GM12878 (cell line): ENCODE results near the gene ZNF566. TPM values are rescaled to one million over a fixed set of nuclear protein-coding genes. Genes with fewer than 3 reads are reported as not detected.

Experiments
- CBX5 ChIP-seq: sonication (generic); IDR thresholded peaks from 2 replicates; pipeline ENCODE4 v1.6.1; 2016; ENCODE audit warnings: low read depth, moderate library complexity, mild to moderate bottlenecking, inconsistent platforms
- CHD2 ChIP-seq: IDR thresholded peaks from 2 replicates; pipeline ENCODE4 v1.6.1; 2011; ENCODE audit warnings: low read depth, low read length, improper control_type of control experiment, borderline replicate concordance
- CHD4 ChIP-seq: fragments of 200-600 bp; sonication (generic); IDR thresholded peaks from 2 replicates; pipeline ENCODE4 v1.6.1; 2016; ENCODE audit warnings: mild to moderate bottlenecking
- CREB1 ChIP-seq: IDR thresholded peaks from 2 replicates; pipeline ENCODE4 v1.6.1; 2012; ENCODE audit warnings: low read depth, mild to moderate bottlenecking, inconsistent platforms
- FOXK2 ChIP-seq: fragments of 450-650 bp; IDR thresholded peaks from 2 replicates; pipeline ENCODE4 v1.6.1; 2017; ENCODE audit warnings: mild to moderate bottlenecking, moderate library complexity
- HDAC2 ChIP-seq: fragments of 200-600 bp; sonication (generic); IDR thresholded peaks from 2 replicates; pipeline ENCODE4 v1.6.1; 2017
- HDGF ChIP-seq: fragments of 450-650 bp; IDR thresholded peaks from 2 replicates; pipeline ENCODE4 v1.6.1; 2016; ENCODE audit warnings: antibody characterized with exemption
- IRF4 ChIP-seq: IDR thresholded peaks from 2 replicates; pipeline ENCODE4 v1.6.1; 2011; ENCODE audit warnings: low read depth, low read length
- JUNB ChIP-seq: IDR thresholded peaks from 2 replicates; pipeline ENCODE4 v1.6.1; 2016; ENCODE audit warnings: antibody characterized with exemption, mild to moderate bottlenecking
- NRF1 ChIP-seq: conservative IDR thresholded peaks from 2 replicates; pipeline ENCODE4 v1.6.1; 2011; ENCODE audit warnings: mild to moderate bottlenecking, low read depth, low read length, improper control_type of control experiment
- PML ChIP-seq: IDR thresholded peaks from 2 replicates; pipeline ENCODE4 v1.6.1; 2012; ENCODE audit warnings: low read length, inconsistent platforms
- POLR2AphosphoS5 ChIP-seq: IDR thresholded peaks from 2 replicates; pipeline ENCODE4 v1.6.1; 2011; ENCODE audit warnings: mild to moderate bottlenecking, low read length, inconsistent platforms
- RFX5 ChIP-seq: IDR thresholded peaks from 2 replicates; pipeline ENCODE4 v1.6.1; 2011; ENCODE audit warnings: low read depth, low read length, improper control_type of control experiment
- SMAD1 ChIP-seq: fragments of 450-650 bp; IDR thresholded peaks from 2 replicates; pipeline ENCODE4 v1.6.1; 2018; ENCODE audit warnings: mild to moderate bottlenecking, low read depth; ENCODE audit not compliant: partially characterized antibody
- SMAD5 ChIP-seq: IDR thresholded peaks from 2 replicates; pipeline ENCODE4 v1.6.1; 2016; ENCODE audit warnings: antibody characterized with exemption, low read depth
- SMC3 ChIP-seq: IDR thresholded peaks from 2 replicates; pipeline ENCODE4 v1.6.1; 2011; ENCODE audit warnings: low read length, improper control_type of control experiment, borderline replicate concordance
- SREBF2 ChIP-seq: IDR thresholded peaks from 2 replicates; pipeline ENCODE4 v1.6.1; 2012; ENCODE audit warnings: mild to moderate bottlenecking, low read length
- STAT3 ChIP-seq: IDR thresholded peaks from 2 replicates; pipeline ENCODE4 v1.6.1; 2011; ENCODE audit warnings: low read depth, low read length, improper control_type of control experiment
- SUZ12 ChIP-seq: fragments of 200-600 bp; sonication (generic); IDR thresholded peaks from one replicate; pipeline ENCODE4 v1.6.1; 2018; ENCODE audit warnings: antibody characterized with exemption, mild to moderate bottlenecking; ENCODE audit not compliant: unreplicated experiment
- polyA plus RNA-seq, 11 experiments: library from polyadenylated mRNA; depleted of rRNA in 4 of 11; unstranded in 6 of 11; stranded (reverse) in 5 of 11; fragments of >200 nt; fragmentation: Nextera tagmentation in 4 of 11; fragmentation: Illumina TruSeq in 1 of 11; extraction: Ambion mirVana in 4 of 11; extraction: Trizol in 1 of 11; gene quantifications; 1 replicate in 1 of 11; 2 replicates in 10 of 11; pipeline versions ENCODE4 v1.2.1 to v1.2.3, GENCODE V29; 2011 to 2016; ENCODE audit warnings: inconsistent platforms in 2 of 11, missing spikeins in 2 of 11, low read depth in 1 of 11
- total RNA-seq, 4 experiments: library from RNA; depleted of rRNA in 3 of 4; stranded (reverse); fragments of >200 nt in 3 of 4; fragmentation: Illumina TruSeq in 1 of 4; extraction: Trizol in 1 of 4; gene quantifications; 2 replicates each; pipeline versions ENCODE4 v1.2.1 to v1.2.3, GENCODE V29; 2013 to 2021
- TF ChIP-seq, protein P1 (sequence below): IDR thresholded peaks from 2 replicates; pipeline ENCODE4 v1.6.1; 2012; ENCODE audit warnings: low read depth, low read length, improper control_type of control experiment
- TF ChIP-seq, protein P2 (sequence below): IDR thresholded peaks from 2 replicates; pipeline ENCODE4 v1.6.1; 2012; ENCODE audit warnings: improper control_type of control experiment, low read depth, low read length; ENCODE audit not compliant: insufficient replicate concordance
- TF ChIP-seq, protein P3 (sequence below): IDR thresholded peaks from 2 replicates; pipeline ENCODE4 v1.6.1; 2011; ENCODE audit warnings: borderline replicate concordance, low read depth, mild to moderate bottlenecking, moderate library complexity, mixed read lengths, low read length; ENCODE audit not compliant: insufficient read depth; ENCODE audit errors: extremely low read length
- TF ChIP-seq, protein P4 (sequence below): fragments of 450-650 bp; IDR thresholded peaks from 2 replicates; pipeline ENCODE4 v1.6.1; 2017; ENCODE audit warnings: borderline replicate concordance

The ZNF566 gene
- total and polyA plus RNA-seq, 10 of the 15 experiments (the other 5 are each of a cell fraction or from before 2014, with no cell fraction given), result 2.5 to 5.8 (median 3.9) TPM

DNA sequence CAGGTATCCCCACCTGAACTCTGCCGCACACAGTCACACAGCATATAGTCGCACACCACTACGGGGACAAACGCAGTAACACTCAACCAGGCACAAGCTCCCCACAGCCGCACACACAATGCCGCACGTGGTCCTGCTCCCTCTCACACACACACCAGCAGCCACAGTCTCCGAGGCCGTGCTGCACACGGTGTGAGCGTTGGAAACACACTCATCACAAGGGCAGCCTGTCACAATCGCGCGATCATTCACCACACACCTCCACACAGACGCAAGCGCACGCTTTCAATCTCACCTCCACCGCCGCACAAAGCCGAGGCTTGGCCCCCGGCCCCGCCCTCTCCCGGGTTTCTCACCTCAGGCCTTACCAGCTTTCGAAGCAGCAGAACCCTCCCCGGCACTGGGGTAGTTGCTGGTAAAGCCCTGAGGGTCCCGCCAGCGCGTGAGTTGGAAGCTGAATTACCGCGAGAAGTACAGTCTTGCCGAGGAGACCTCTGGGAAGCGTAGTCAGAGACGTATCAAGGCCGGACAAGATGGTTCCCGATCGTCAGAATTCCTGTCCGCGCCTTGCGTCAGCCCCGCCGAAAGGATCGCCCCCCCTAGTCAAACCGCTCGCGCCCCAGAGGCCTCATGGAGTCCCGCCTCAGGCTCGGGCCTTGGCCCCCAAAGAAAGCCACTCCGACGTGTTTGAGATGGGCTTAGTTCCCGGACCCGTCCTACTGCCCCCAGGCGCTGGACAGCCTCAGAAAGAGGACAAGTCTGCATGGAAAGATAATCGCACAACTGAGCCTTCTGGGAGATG lies at the start of gene ZNF566 (continued):
- TF ChIP-seq CBX5 (peak; percentile 76; the same call in 1 of the 2 replicates), SUZ12 (no peak), IRF4 (peak; percentile 48; the same call in 1 of the 2 replicates), SMAD5 (peak; percentile 25; the same call in 1 of the 2 replicates), HDAC2 (no peak), CHD4 (no peak), STAT3 (no peak), SMC3 (peak; percentile 2; the same call in 1 of the 2 replicates), FOXK2 (0 out of 2 replicates have a peak, but pooled peaks have one; percentile 44), SREBF2 (no peak), PML (peak; percentile 79), JUNB (no peak), NRF1 (no peak), CHD2 (peak; percentile 98), HDGF (peak; percentile 92), SMAD1 (no peak), CREB1 (peak; percentile 71), POLR2AphosphoS5 (peak; percentile 83), RFX5 (peak; percentile 24; the same call in 1 of the 2 replicates)
- TF ChIP-seq, protein P1, sequence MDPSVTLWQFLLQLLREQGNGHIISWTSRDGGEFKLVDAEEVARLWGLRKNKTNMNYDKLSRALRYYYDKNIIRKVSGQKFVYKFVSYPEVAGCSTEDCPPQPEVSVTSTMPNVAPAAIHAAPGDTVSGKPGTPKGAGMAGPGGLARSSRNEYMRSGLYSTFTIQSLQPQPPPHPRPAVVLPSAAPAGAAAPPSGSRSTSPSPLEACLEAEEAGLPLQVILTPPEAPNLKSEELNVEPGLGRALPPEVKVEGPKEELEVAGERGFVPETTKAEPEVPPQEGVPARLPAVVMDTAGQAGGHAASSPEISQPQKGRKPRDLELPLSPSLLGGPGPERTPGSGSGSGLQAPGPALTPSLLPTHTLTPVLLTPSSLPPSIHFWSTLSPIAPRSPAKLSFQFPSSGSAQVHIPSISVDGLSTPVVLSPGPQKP, result 0 out of 2 replicates have a peak, but pooled peaks have one; percentile 20
- TF ChIP-seq, protein P2, sequence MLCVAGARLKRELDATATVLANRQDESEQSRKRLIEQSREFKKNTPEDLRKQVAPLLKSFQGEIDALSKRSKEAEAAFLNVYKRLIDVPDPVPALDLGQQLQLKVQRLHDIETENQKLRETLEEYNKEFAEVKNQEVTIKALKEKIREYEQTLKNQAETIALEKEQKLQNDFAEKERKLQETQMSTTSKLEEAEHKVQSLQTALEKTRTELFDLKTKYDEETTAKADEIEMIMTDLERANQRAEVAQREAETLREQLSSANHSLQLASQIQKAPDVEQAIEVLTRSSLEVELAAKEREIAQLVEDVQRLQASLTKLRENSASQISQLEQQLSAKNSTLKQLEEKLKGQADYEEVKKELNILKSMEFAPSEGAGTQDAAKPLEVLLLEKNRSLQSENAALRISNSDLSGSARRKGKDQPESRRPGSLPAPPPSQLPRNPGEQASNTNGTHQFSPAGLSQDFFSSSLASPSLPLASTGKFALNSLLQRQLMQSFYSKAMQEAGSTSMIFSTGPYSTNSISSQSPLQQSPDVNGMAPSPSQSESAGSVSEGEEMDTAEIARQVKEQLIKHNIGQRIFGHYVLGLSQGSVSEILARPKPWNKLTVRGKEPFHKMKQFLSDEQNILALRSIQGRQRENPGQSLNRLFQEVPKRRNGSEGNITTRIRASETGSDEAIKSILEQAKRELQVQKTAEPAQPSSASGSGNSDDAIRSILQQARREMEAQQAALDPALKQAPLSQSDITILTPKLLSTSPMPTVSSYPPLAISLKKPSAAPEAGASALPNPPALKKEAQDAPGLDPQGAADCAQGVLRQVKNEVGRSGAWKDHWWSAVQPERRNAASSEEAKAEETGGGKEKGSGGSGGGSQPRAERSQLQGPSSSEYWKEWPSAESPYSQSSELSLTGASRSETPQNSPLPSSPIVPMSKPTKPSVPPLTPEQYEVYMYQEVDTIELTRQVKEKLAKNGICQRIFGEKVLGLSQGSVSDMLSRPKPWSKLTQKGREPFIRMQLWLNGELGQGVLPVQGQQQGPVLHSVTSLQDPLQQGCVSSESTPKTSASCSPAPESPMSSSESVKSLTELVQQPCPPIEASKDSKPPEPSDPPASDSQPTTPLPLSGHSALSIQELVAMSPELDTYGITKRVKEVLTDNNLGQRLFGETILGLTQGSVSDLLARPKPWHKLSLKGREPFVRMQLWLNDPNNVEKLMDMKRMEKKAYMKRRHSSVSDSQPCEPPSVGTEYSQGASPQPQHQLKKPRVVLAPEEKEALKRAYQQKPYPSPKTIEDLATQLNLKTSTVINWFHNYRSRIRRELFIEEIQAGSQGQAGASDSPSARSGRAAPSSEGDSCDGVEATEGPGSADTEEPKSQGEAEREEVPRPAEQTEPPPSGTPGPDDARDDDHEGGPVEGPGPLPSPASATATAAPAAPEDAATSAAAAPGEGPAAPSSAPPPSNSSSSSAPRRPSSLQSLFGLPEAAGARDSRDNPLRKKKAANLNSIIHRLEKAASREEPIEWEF, result no peak
- TF ChIP-seq, protein P3, sequence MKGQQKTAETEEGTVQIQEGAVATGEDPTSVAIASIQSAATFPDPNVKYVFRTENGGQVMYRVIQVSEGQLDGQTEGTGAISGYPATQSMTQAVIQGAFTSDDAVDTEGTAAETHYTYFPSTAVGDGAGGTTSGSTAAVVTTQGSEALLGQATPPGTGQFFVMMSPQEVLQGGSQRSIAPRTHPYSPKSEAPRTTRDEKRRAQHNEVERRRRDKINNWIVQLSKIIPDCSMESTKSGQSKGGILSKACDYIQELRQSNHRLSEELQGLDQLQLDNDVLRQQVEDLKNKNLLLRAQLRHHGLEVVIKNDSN, result peak; percentile 59
- TF ChIP-seq, protein P4, sequence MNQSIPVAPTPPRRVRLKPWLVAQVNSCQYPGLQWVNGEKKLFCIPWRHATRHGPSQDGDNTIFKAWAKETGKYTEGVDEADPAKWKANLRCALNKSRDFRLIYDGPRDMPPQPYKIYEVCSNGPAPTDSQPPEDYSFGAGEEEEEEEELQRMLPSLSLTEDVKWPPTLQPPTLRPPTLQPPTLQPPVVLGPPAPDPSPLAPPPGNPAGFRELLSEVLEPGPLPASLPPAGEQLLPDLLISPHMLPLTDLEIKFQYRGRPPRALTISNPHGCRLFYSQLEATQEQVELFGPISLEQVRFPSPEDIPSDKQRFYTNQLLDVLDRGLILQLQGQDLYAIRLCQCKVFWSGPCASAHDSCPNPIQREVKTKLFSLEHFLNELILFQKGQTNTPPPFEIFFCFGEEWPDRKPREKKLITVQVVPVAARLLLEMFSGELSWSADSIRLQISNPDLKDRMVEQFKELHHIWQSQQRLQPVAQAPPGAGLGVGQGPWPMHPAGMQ, result peak; percentile 69
